GM21723 (cell line): ENCODE measurements around the gene GLT1D1.

Experiments
- ATAC-seq: cut with Tn5 transposase; IDR thresholded peaks from one replicate; pipeline ENCODE4 v1.9.1; 2021; ENCODE audit warnings: mild to moderate bottlenecking, moderate library complexity; ENCODE audit not compliant: unreplicated experiment

GLT1D1 gene

GRCh38 chr12:128956755-128957154 is 103.5 kb downstream of the GLT1D1 start:
- ATAC-seq, result no peak

GRCh38 chr12:128959901-128960300 is 106.6 kb downstream of the GLT1D1 start:
- ATAC-seq, result no peak

GRCh38 chr12:128961308-128961902 is 108.1 kb downstream of the GLT1D1 start:
- ATAC-seq, result no peak

GRCh38 chr12:128961957-128962356 is 108.7 kb downstream of the GLT1D1 start:
- no peak for ATAC-seq

- ATAC-seq, result no peak
These were observed 113.0 kb downstream of the GLT1D1 start for GRCh38 chr12:128966203-128966810.

- no peak for ATAC-seq
These were observed 115.4 kb downstream of the GLT1D1 start for GRCh38 chr12:128968668-128969067.

GRCh38 chr12:128969480-128970055 is 116.3 kb downstream of the GLT1D1 start:
- ATAC-seq, result peak; percentile 90

- ATAC-seq, result no peak
These were observed 116.8 kb downstream of the GLT1D1 start for GRCh38 chr12:128970110-128970509.

- no peak for ATAC-seq
These were observed 117.7 kb downstream of the GLT1D1 start for GRCh38 chr12:128970941-128971340.

- no peak for ATAC-seq
These were observed 118.5 kb downstream of the GLT1D1 start for GRCh38 chr12:128971802-128972201.

GRCh38 chr12:128973883-128974681 is 120.8 kb downstream of the GLT1D1 start:
- no peak for ATAC-seq

GRCh38 chr12:128974881-128975280 is 121.6 kb downstream of the GLT1D1 start:
- ATAC-seq, result no peak

GRCh38 chr12:128976120-128976738 is 123.0 kb downstream of the GLT1D1 start:
- ATAC-seq, result peak; percentile 70

- no peak for ATAC-seq
These were observed 124.2 kb downstream of the GLT1D1 start for GRCh38 chr12:128977441-128977840.

GRCh38 chr12:128978067-128978466 is 124.8 kb downstream of the GLT1D1 start:
- ATAC-seq, result no peak

- ATAC-seq, result no peak
These were observed 127.3 kb downstream of the GLT1D1 start for GRCh38 chr12:128980623-128981022.

- ATAC-seq, result no peak
These were observed 128.8 kb downstream of the GLT1D1 start for GRCh38 chr12:128981971-128982533.

GRCh38 chr12:128982933-128983332 is 129.7 kb downstream of the GLT1D1 start:
- ATAC-seq, result no peak

GRCh38 chr12:128983371-128983770 is 130.1 kb downstream of the GLT1D1 start:
- no peak for ATAC-seq

- no peak for ATAC-seq
These were observed 133.7 kb downstream of the GLT1D1 start for GRCh38 chr12:128986957-128987356.

GRCh38 chr12:128989287-128989686 is 136.0 kb downstream of the GLT1D1 start:
- ATAC-seq, result no peak
